A673 (cell line): ENCODE measurements around the gene LIPM. TPM values are rescaled to one million over a fixed set of nuclear protein-coding genes. Genes with fewer than 3 reads are reported as not detected.

Experiments used
- BruUV-seq: library from RNA; stranded (reverse); fragments of 400-500 nt; replicated peaks from 2 replicates; lab custom pipeline; 2021; lab: Mats Ljungman, UMichigan
- CTCF ChIA-PET: fragments of 300-600 bp; sonication (Branson Sonifier 250); formaldehyde crosslinking; loops from one replicate; lab custom pipeline; 2022; ENCODE audit warnings: antibody characterized with exemption; lab: Charles Lee
- POLR2A ChIA-PET: fragments of 300-600 bp; sonication (Branson Sonifier 250); formaldehyde crosslinking; loops from one replicate; lab custom pipeline; 2022; ENCODE audit warnings: antibody characterized with exemption; ENCODE audit not compliant: low non-redundant PET; lab: Charles Lee
- DNase-seq: peaks from one replicate; pipeline ENCODE4 v3.0.0-alpha.2; 2015; ENCODE audit warnings: low spot score
- H3K27ac ChIP-seq: fragments of 200-600 bp; sonication (generic); 2 replicates; pipeline ENCODE4 v1.5.1; 2016; ENCODE audit warnings: mixed run types, low read depth, mild to moderate bottlenecking, mixed read lengths, antibody characterized with exemption, low read length; ENCODE audit not compliant: poor library complexity, severe bottlenecking
- H3K27me3 ChIP-seq: fragments of 200-600 bp; sonication (generic); replicated peaks from 2 replicates; pipeline ENCODE4 v1.6.1; 2017; ENCODE audit warnings: mixed run types, low read depth, mild to moderate bottlenecking, mixed read lengths, antibody characterized with exemption, low read length; ENCODE audit not compliant: insufficient read depth, poor library complexity
- H3K36me3 ChIP-seq: fragments of 200-600 bp; sonication (generic); 2 replicates; pipeline ENCODE4 v1.6.1; 2016; ENCODE audit warnings: mixed run types, mild to moderate bottlenecking, mixed read lengths, antibody characterized with exemption, low read length; ENCODE audit not compliant: insufficient read depth, poor library complexity, severe bottlenecking
- H3K4me1 ChIP-seq: fragments of 200-600 bp; sonication (generic); 2 replicates; pipeline ENCODE4 v1.6.1; 2017; ENCODE audit warnings: mixed run types, mild to moderate bottlenecking, mixed read lengths, antibody characterized with exemption, low read length; ENCODE audit not compliant: insufficient read depth, poor library complexity, severe bottlenecking
- H3K4me3 ChIP-seq: fragments of 200-600 bp; sonication (generic); 2 replicates; pipeline ENCODE4 v1.5.1; 2016; ENCODE audit warnings: low read depth, mixed run types, mild to moderate bottlenecking, mixed read lengths, low read length; ENCODE audit not compliant: poor library complexity, severe bottlenecking
- H3K9me3 ChIP-seq: fragments of 200-600 bp; sonication (generic); 2 replicates; pipeline ENCODE4 v1.6.1; 2016; ENCODE audit warnings: mixed run types, low read depth, mild to moderate bottlenecking, mixed read lengths, antibody characterized with exemption, low read length; ENCODE audit not compliant: poor library complexity, severe bottlenecking
- EZH2 ChIP-seq: fragments of 200-600 bp; sonication (generic); IDR thresholded peaks from 2 replicates; pipeline ENCODE4 v1.6.1; 2017; ENCODE audit warnings: borderline replicate concordance, low read depth, mild to moderate bottlenecking, mixed read lengths, antibody characterized with exemption, low read length; ENCODE audit not compliant: poor library complexity, severe bottlenecking
- intact Hi-C: fragments of 100-400 bp; cut with micrococcal nuclease; formaldehyde crosslinking; loops from one replicate; pipeline ENCODE4 v1.10.0; 2022; ENCODE audit not compliant: unreplicated experiment
- total RNA-seq: library from RNA; stranded (reverse); gene quantifications from 2 replicates; pipeline ENCODE4 v1.2.3, GENCODE V29; 2021
- TF ChIP-seq, protein P1 (sequence below): fragments of 300-800, 200-600 bp; sonication (generic); conservative IDR thresholded peaks from 2 replicates; pipeline ENCODE4 v1.5.1; 2017; ENCODE audit warnings: low read depth, mild to moderate bottlenecking, antibody characterized with exemption, low read length, moderate library complexity, mixed read lengths

Gene LIPM
- total RNA-seq, 1 experiment from 2014 or later, result not detected

DNA sequence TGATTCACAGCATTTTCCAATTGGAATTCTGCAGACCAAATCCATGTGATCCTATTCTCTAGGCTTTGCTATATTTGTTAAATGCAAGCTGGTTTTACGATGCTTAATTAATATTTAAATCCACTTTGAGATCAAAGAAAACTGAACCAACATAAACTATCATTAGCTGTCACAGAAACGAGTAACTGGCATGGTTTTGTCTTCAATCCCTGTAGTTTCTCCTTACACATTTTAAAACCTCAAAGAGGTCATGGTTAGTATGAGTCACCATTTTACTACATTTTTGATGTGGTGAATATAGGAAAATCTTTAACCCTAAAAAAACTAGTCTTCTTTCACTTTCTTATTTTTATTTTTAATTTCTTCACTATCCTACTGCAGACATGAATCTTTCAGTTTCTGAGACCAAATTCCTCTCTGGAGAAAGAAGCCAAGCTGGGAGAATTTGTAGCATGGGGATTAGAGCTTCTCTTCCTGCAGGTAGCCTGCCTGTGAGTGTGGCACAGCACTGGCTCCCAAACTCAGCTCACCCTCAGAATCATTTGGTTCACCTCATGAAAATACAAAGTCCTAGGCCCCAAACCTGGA lies 8.7 kb upstream of the LIPM start:
- DNase-seq, result peak; percentile 9
- CTCF ChIA-PET, result interaction anchor here (0.6 kb wide), 1 partner anchor 230 kb away, joined by 4 read pairs; no protein-coding TSS in a partner anchor
- H3K36me3 ChIP-seq, result no peaks in the 10 kb centered on the region
- no peak for TF ChIP-seq EZH2
- TF ChIP-seq, protein P1, sequence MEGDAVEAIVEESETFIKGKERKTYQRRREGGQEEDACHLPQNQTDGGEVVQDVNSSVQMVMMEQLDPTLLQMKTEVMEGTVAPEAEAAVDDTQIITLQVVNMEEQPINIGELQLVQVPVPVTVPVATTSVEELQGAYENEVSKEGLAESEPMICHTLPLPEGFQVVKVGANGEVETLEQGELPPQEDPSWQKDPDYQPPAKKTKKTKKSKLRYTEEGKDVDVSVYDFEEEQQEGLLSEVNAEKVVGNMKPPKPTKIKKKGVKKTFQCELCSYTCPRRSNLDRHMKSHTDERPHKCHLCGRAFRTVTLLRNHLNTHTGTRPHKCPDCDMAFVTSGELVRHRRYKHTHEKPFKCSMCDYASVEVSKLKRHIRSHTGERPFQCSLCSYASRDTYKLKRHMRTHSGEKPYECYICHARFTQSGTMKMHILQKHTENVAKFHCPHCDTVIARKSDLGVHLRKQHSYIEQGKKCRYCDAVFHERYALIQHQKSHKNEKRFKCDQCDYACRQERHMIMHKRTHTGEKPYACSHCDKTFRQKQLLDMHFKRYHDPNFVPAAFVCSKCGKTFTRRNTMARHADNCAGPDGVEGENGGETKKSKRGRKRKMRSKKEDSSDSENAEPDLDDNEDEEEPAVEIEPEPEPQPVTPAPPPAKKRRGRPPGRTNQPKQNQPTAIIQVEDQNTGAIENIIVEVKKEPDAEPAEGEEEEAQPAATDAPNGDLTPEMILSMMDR, result no peak
- POLR2A ChIA-PET, result no interaction called here
- no peaks in the 10 kb centered on the region for H3K4me1 ChIP-seq
- H3K4me3 ChIP-seq, result no peak overlapping the region
- no peaks in the 10 kb centered on the region for H3K9me3 ChIP-seq
- no peaks in the 10 kb centered on the region for H3K27me3 ChIP-seq
- intact Hi-C loops, result loop anchor here (5.0 kb wide), 1 partner anchor 107 kb away; no protein-coding TSS in a partner anchor
- BruUV-seq, result no TSS peak
- H3K27ac ChIP-seq, result no peak overlapping the region

DNA sequence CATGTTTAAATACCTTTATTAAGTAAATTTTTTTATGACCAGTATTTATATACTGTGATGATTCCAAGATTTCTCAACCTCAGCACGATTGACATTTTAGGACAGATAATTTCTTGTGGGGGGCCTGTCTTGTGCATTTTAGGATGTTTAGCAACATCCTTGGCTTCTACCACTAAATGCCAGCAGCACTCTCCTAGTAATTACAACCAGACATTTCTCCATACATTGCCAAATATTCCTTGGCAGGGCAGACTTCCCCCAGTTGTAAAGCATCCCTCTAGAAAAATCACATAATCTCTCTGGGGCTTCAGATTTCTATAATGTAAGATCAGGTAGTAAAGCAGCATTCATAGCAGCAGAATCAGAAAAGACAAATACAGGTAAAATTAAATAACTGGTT lies 7.8 kb upstream of the LIPM start:
- no peak for TF ChIP-seq EZH2
- TF ChIP-seq, protein P1, result no peak
- Histone ChIP-seq H3K9me3 (no peaks in the 10 kb centered on the region), H3K27ac (no peak overlapping the region), H3K4me1 (no peaks in the 10 kb centered on the region), H3K4me3 (no peak overlapping the region), H3K27me3 (no peaks in the 10 kb centered on the region), H3K36me3 (no peaks in the 10 kb centered on the region)
- intact Hi-C loops, result loop anchor here (5.0 kb wide), 1 partner anchor 107 kb away; no protein-coding TSS in a partner anchor
- CTCF ChIA-PET, result no interaction called here
- DNase-seq, result no peak
- BruUV-seq, result no TSS peak
- POLR2A ChIA-PET, result no interaction called here

DNA sequence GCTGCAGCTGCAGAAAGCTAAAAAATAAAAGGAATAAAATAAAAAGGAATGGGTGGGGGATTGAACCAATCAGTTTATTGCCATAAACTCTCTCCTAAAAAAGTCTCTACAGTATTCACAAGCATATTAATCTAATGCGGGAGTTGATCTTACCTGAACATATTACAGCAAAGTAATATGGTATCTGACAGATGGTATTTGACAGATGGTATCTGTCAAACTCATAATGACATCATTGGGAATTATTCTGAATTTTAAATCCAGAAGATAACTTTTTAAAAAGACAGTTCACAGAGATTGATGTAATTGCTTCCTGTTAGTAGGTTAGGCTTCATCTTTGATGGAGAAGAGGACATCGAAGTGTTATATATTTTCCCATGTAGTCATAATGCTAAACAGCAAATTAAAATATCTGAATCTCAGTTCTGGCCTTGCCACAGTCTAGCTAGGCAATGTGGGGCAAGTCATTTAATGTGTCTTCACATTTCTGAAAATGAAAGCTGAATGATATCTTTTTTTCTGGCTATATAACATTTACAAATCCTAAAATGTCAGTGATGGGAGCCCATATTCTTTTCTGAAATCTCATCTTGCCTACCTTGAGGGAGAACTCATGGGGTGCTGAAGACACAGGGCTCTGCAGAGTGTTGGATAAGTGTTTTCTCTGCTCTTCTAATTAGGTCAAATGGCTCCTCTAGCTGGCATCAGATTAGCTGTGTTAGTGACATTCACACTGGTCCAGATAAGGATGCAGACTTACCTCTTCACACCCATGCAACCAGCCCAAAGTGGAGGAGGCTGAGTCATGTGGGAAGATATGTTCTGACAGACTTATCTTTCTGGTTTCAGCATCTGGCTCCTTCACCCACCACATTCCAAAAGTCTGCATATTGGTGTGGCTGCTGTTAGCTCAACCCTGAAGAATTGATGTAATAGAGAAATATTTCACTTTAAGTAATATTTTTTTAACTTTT lies 2.1 kb upstream of the LIPM start:
- no TSS peak for BruUV-seq
- Histone ChIP-seq H3K4me3 (no peak overlapping the region), H3K4me1 (no peaks in the 10 kb centered on the region), H3K9me3 (no peaks in the 10 kb centered on the region), H3K27me3 (no peaks in the 10 kb centered on the region), H3K36me3 (no peaks in the 10 kb centered on the region), H3K27ac (no peak overlapping the region)
- TF ChIP-seq EZH2, result no peak
- TF ChIP-seq, protein P1, result no peak
- POLR2A ChIA-PET, result no interaction called here
- DNase-seq, result no peak
- intact Hi-C loops, result no loop called here
- CTCF ChIA-PET, result no interaction called here
